NOMO-1 treated with DMSO at 0.1 percent for 48 hours (cell line): ENCODE data around the gene SSNA1.

Source experiments
- DNase-seq: peaks from one replicate; lab custom pipeline; 2025; ENCODE audit not compliant: unreplicated experiment; lab: John Stamatoyannopoulos, UW

Gene SSNA1

GRCh38 chr9:137182836-137183235 is 5.6 kb upstream of the SSNA1 start:
- no peak for DNase-seq

GRCh38 chr9:137183980-137184595 is 4.4 kb upstream of the SSNA1 start:
- no peak for DNase-seq

- no peak for DNase-seq
Measured at GRCh38 chr9:137184881-137185660, 3.4 kb upstream of the SSNA1 start.

GRCh38 chr9:137185921-137186320 is 2.6 kb upstream of the SSNA1 start:
- DNase-seq, result no peak

GRCh38 chr9:137186385-137186784 is 2.1 kb upstream of the SSNA1 start:
- no peak for DNase-seq

GRCh38 chr9:137187386-137187785 is 1.1 kb upstream of the SSNA1 start:
- no peak for DNase-seq

- no peak for DNase-seq
Measured at GRCh38 chr9:137188086-137188489, 388 bp upstream of the SSNA1 start.

GRCh38 chr9:137189297-137190295 is 1.1 kb downstream of the SSNA1 start:
- DNase-seq, result no peak

GRCh38 chr9:137190315-137190856 is 1.9 kb downstream of the SSNA1 start:
- DNase-seq, result no peak

GRCh38 chr9:137191245-137191644 is 2.8 kb downstream of the SSNA1 start:
- DNase-seq, result no peak

- DNase-seq, result no peak
Measured at GRCh38 chr9:137191691-137192447, 3.4 kb downstream of the SSNA1 start.

- DNase-seq, result no peak
Measured at GRCh38 chr9:137192448-137192780, 3.9 kb downstream of the SSNA1 start.

GRCh38 chr9:137192859-137193258 is 4.4 kb downstream of the SSNA1 start:
- no peak for DNase-seq

GRCh38 chr9:137193771-137194170 is 5.3 kb downstream of the SSNA1 start:
- no peak for DNase-seq

GRCh38 chr9:137194388-137194787 is 5.9 kb downstream of the SSNA1 start:
- DNase-seq, result no peak

GRCh38 chr9:137194909-137195308 is 6.4 kb downstream of the SSNA1 start:
- DNase-seq, result no peak

GRCh38 chr9:137195525-137196220 is 7.2 kb downstream of the SSNA1 start:
- DNase-seq, result no peak

- no peak for DNase-seq
Measured at GRCh38 chr9:137198051-137198901, 9.8 kb downstream of the SSNA1 start.

- DNase-seq, result no peak
Measured at GRCh38 chr9:137198902-137199283, 10.4 kb downstream of the SSNA1 start.
